Activated naive CD8-positive, alpha-beta T cell treated with anti-CD3 and anti-CD28 coated beads, Interleukin-2, amount 50 U/mL, for 24 hours (primary cell): ENCODE results near the gene ZNF512.
"Not testable (repeated sequence)": the region's sequence is repeated elsewhere in the genome, so short reads cannot be mapped to it uniquely, and the experiment has no call there.

Experiments used
- ATAC-seq: fragments of 150-1000 bp; cut with Tn5 transposase; one replicate; pipeline ENCODE4 v1.10.0; 2021
- DNase-seq: peaks from one replicate; pipeline ENCODE4 v3.0.0; 2021
- H3K27ac Mint-ChIP-seq: one replicate; pipeline ENCODE4 v1.8.0; 2021; ENCODE audit warnings: mild to moderate bottlenecking, mixed read lengths
- H3K27me3 Mint-ChIP-seq: one replicate; pipeline ENCODE4 v1.8.0; 2021; ENCODE audit warnings: mixed read lengths
- H3K36me3 Mint-ChIP-seq: one replicate; pipeline ENCODE4 v1.8.0; 2021; ENCODE audit warnings: low read depth, mixed read lengths
- H3K4me1 Mint-ChIP-seq: one replicate; pipeline ENCODE4 v1.8.0; 2021; ENCODE audit warnings: mixed read lengths
- H3K4me3 Mint-ChIP-seq: one replicate; pipeline ENCODE4 v1.8.0; 2021; ENCODE audit warnings: mild to moderate bottlenecking, moderate library complexity, mixed read lengths
- H3K9me3 Mint-ChIP-seq: one replicate; pipeline ENCODE4 v1.8.0; 2021; ENCODE audit warnings: mixed read lengths

The ZNF512 gene

DNA sequence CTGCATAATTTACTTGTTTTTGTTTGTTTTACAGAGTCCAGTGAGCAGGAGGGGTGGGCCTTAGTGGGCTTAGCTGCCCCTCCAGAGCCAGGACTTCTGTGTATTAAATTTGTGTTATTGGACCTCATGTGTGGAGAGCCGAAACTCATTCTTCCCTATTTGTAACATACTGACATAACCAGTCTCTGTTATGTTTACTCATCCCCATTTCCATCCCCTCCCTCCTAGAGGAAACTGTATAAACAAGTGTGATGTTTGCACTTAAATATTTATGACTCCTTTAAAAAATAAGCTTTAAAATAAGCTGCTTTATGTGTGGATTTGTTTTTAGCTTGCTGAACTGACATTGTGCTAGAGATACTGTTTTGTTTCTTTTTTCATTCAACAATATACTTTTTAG is 13.8 kb downstream of the ZNF512 start:
- DNase-seq (no peak), ATAC-seq (no peak)
- no peak overlapping the region for H3K4me3 Mint-ChIP-seq
- H3K27me3 Mint-ChIP-seq, result no peaks in the 10 kb centered on the region
- peak overlapping the region; percentile 16 for H3K27ac Mint-ChIP-seq
- H3K4me1 Mint-ChIP-seq, result peaks cover 45% of the 10 kb centered on the region
- peaks cover 11% of the 10 kb centered on the region for H3K9me3 Mint-ChIP-seq
- H3K36me3 Mint-ChIP-seq, result peaks cover 53% of the 10 kb centered on the region

DNA sequence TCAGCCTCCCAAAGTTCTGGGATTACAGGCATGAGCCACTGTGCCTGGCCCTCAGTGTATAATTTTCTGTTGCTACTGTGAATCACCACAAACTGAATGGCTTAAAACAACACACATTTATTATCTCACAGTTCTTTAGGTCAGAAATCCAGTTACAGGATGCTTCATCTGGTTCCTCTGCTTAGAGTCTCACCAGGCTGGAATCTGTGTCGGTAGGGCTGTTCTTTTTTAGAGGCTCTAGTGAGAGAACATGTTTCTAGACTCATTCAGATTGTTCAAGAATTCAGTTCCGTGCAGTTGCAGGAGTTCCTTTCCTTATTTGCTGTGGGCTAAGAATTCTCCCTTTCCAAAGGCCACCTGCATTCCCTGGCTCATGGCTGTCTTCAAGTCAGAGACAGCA is 23.8 kb downstream of the ZNF512 start:
- H3K4me3 Mint-ChIP-seq, result no peak overlapping the region
- H3K27ac Mint-ChIP-seq, result no peak overlapping the region
- DNase-seq, result no peak
- H3K4me1 Mint-ChIP-seq, result peaks cover 3% of the 10 kb centered on the region
- ATAC-seq, result no peak
- peaks cover 47% of the 10 kb centered on the region for H3K36me3 Mint-ChIP-seq
- no peaks in the 10 kb centered on the region for H3K27me3 Mint-ChIP-seq
- H3K9me3 Mint-ChIP-seq, result no peaks in the 10 kb centered on the region

DNA sequence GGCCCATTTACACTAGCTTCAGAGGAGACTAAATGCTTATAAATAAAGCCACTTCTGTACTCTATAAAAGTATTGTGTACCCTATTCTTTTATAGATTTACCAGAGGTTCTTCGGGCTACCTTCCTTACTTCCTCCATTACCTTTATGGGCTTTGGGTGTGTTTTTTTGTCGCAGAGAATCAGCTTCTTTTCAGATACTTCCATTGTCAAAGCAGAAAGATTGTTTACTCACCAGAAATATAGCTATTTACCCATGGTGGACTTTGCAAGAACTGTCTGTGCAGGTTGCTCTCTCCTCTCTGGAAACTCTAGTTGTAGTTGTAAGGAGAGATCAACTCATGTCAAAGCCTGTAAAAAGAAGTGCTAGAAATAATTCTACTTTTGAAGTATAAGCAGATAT is 31.1 kb downstream of the ZNF512 start:
- no peak overlapping the region for H3K4me3 Mint-ChIP-seq
- H3K36me3 Mint-ChIP-seq, result peaks cover 38% of the 10 kb centered on the region
- H3K4me1 Mint-ChIP-seq, result no peaks in the 10 kb centered on the region
- no peaks in the 10 kb centered on the region for H3K27me3 Mint-ChIP-seq
- H3K27ac Mint-ChIP-seq, result no peak overlapping the region
- DNase-seq (no peak), ATAC-seq (no peak)
- H3K9me3 Mint-ChIP-seq, result no peaks in the 10 kb centered on the region

DNA sequence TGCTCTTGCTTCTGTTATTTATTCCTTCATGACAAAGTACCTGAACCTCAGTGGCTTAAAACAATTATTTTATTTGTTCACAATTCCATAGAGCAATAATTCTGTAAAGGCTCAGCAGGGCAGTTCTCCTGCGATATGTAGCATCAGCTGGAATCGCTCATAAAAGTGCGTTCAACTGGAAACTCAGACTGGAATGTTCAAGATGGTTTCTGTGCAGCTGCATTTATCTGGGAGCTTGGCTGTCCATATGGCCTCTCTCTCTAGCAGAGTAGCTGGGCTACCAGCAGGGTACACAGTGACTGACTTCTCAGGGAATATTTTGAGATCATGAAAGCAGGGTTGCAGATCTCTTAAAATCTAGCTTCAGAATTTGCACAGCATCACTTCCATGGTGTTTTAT is 32.5 kb downstream of the ZNF512 start:
- H3K4me3 Mint-ChIP-seq, result no peak overlapping the region
- no peak overlapping the region for H3K27ac Mint-ChIP-seq
- peaks cover 41% of the 10 kb centered on the region for H3K36me3 Mint-ChIP-seq
- no peaks in the 10 kb centered on the region for H3K4me1 Mint-ChIP-seq
- H3K27me3 Mint-ChIP-seq, result no peaks in the 10 kb centered on the region
- DNase-seq (no peak), ATAC-seq (no peak)
- H3K9me3 Mint-ChIP-seq, result no peaks in the 10 kb centered on the region

DNA sequence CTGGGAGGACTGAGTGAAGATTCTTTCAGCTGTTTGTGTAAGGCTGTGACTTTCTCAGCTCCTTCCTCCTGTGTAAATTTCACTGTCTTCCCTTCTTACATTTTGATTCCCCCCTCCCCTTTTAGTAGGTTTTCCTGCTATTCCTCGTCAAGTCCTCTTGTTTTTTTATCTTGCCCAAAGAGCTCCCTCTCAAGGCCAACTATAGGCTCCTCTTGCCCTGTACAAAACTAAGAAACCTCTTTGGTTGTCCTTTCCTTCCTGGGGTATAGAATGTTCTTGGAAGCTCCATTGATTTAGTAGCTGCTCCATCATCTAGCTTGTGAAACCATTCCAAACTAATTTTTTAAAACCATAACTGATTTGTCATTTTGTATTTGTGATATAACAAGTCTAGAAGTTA is 38.7 kb downstream of the ZNF512 start:
- DNase-seq, result no peak
- Mint-ChIP-seq H3K27me3 (no peaks in the 10 kb centered on the region), H3K4me3 (no peak overlapping the region), H3K9me3 (no peaks in the 10 kb centered on the region), H3K27ac (no peak overlapping the region), H3K36me3 (peaks cover 50% of the 10 kb centered on the region), H3K4me1 (no peaks in the 10 kb centered on the region)
- ATAC-seq, result no peak

DNA sequence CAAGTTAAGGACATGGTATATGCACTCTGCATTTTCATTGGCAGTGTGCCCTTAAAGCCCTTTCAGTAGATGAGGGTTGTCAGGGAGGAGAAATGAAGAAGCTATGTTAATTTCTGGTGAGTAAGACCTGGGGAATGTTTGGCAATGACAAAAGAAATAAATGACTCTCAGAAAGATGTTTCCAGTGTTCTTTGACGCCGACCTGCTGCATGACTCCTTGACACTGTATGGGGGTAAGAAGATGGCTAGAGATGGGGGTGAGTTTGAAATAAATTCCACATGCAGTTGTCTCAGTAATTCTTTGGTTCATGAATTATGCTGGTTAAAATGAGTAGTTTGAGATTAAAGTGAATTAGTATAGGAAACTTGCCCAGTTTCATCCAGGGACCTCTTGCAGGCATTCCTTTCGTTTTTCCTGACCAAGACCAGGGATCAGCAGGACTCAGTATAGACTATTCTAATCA is 40.1 kb downstream of the ZNF512 start:
- Mint-ChIP-seq H3K27ac (no peak overlapping the region), H3K4me3 (no peak overlapping the region), H3K4me1 (no peaks in the 10 kb centered on the region), H3K36me3 (peaks cover 43% of the 10 kb centered on the region), H3K27me3 (no peaks in the 10 kb centered on the region), H3K9me3 (no peaks in the 10 kb centered on the region)
- no peak for DNase-seq
- ATAC-seq, result no peak

DNA sequence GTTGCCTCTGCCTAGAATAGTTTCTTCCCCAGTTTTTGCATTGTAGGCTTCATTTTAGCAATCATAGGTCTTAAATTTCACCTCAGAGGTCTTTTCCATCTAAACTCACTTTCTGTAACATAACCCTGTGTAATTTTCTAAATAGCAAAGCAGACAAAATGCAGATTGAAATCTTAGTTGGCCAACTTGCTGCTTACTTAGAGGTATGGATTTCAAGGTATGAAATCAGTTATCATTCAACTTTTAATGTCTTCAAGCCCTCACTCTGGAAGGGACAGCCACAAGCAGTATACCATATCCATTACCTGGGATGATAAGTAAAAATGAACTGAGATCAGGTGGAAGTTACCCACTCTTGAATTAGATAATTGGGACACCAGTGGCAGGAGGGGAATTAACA is 42.1 kb downstream of the ZNF512 start:
- H3K4me1 Mint-ChIP-seq, result no peaks in the 10 kb centered on the region
- H3K27me3 Mint-ChIP-seq, result no peaks in the 10 kb centered on the region
- no peaks in the 10 kb centered on the region for H3K9me3 Mint-ChIP-seq
- no peak overlapping the region for H3K27ac Mint-ChIP-seq
- H3K36me3 Mint-ChIP-seq, result peaks cover 36% of the 10 kb centered on the region
- ATAC-seq (no peak), DNase-seq (no peak)
- H3K4me3 Mint-ChIP-seq, result no peak overlapping the region

DNA sequence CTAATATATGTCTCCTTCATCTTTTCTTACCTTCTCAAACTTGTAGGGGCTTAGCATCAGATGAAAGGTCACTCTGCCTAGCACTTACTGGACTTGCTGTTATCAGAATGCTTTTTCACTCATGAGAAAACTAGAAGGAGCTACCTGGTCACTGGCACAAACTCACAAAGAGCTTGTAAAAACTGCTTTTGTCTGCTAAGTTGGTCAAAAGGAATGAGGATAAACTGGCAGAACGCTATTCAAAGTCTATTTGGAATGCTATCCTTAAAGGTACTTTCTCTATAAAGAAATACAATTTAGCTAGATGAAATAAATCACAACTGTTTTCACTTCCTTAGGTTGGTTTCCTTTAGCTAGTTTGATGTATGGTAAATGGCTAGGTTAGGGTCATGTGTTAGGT is 43.5 kb downstream of the ZNF512 start:
- H3K27me3 Mint-ChIP-seq, ATAC-seq, DNase-seq, H3K9me3 Mint-ChIP-seq, H3K4me3 Mint-ChIP-seq, H3K27ac Mint-ChIP-seq, H3K4me1 Mint-ChIP-seq: not testable (repeated sequence)
- H3K36me3 Mint-ChIP-seq, result peaks cover 34% of the 10 kb centered on the region

DNA sequence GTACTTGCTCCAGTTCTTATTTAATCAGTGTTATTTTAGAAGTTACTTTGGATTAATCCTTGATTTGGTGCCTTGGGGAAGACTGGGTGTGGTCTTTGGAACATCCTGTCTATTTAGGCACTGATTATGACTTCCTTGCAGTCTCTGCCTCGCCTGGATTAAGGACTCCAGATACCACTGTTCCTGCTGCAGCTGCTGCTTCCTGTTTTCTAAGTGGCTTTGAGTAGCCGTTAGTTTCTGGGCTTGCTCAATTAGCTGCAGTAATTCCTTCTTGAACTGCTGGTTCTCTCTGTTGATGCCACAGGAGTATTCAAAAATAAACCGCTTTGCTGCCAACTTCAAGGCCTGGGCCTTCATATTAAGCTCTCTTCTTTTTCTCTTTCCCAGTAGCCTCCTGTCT is 44.1 kb downstream of the ZNF512 start:
- not testable (repeated sequence) for H3K27me3 Mint-ChIP-seq, H3K4me1 Mint-ChIP-seq, H3K4me3 Mint-ChIP-seq, ATAC-seq, H3K9me3 Mint-ChIP-seq, DNase-seq, H3K27ac Mint-ChIP-seq
- H3K36me3 Mint-ChIP-seq, result peaks cover 35% of the 10 kb centered on the region

DNA sequence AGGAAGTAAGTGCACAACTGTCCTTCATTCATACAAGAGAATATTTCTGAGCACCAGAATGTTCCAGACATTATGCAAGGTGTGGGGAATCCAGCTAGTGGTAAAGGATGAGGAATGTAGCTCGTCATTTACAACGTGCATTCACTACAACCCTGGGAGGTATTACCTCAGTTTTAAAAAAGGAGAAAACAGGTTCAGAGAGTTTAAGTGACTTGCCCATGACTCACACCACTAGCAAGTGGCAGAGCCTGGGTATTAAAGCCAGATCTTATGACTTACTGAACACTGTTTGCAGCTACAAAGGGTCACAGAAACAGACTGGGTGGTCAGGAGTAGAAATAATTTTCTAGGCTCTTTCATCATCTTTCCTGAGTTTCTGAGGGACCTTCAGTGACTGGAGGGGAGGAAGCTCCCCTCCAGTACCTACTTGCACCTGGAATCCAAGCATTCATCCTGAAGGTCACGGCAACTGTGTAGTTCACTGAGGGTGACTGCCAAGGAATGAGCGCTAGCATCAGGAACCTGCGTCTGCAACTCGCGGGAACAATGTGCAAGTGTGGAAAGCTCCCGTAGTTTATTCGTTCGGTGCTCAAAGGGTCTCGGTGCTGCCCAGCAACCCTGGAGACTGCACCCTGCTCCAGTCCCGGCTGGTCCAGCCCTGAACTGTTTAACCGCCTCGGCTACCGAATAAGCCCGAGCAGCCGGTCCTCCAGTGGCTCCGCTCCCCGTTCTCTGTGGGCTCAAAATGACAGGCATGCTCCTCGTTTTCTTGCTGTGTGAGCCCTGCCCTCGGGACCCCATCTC is 45.3 kb downstream of the ZNF512 start:
- Mint-ChIP-seq H3K27ac (no peak overlapping the region), H3K36me3 (peaks cover 33% of the 10 kb centered on the region), H3K4me1 (peaks cover 2% of the 10 kb centered on the region), H3K4me3 (no peak overlapping the region), H3K9me3 (no peaks in the 10 kb centered on the region), H3K27me3 (no peaks in the 10 kb centered on the region)
- DNase-seq, result no peak
- peak; percentile 53 for ATAC-seq

DNA sequence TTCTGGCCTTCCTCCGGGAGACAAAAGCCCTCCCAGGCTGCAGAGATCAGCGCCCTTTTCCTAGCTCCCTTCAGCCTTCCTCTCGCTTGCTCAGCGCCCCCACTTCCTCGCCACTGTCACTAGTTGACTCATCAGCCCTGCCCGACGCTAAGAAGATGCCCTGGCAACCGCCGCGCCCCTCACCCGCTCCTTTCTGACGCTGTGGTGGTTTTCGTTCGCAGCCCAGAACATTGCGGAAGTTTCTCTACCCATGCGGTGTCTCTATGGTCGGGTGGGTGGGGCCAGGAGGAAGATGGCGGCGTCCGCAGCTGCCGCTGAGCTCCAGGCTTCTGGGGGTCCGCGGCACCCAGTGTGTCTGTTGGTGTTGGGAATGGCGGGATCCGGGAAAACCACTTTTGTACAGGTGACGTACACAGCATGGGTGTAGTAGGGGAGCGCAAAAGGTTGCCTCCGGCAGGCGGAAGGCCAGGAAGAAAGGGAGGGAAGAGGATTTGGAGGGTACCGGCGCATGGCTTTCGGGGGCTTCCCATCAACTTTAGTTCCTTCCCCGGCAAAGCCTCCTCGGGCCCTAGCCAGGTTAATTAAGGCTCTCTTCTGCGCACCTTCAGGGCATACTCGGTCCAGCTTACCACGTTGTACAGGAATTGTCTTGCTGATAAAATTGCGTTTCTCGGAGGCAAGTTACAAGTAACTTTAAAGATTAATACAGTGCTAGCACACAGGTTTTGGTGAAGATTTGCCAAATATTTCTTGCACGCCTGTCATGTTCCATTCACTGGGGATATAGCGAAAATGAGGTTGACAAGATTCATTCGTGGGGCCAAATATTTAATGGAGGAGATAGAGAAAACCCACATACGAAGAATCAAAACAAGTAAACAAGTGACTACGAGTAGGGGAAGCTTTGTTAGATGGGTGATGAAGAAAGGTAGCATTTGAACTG is 46.2 kb downstream of the ZNF512 start, which contains the start of the genes CCDC121 and GPN1:
CCDC121 (minus strand) TSS at position 246 of the 943 bp plus-strand sequence. CDS start 1,213 bp downstream, outside the sequence.
GPN1 (plus strand) TSS at position 284 of the 943 bp plus-strand sequence; CDS start at position 293, 9 bp downstream.
- peaks cover 2% of the 10 kb centered on the region for H3K4me1 Mint-ChIP-seq
- peaks cover 35% of the 10 kb centered on the region for H3K36me3 Mint-ChIP-seq
- no peak within 1 kb of the TSS for H3K27ac Mint-ChIP-seq
- H3K9me3 Mint-ChIP-seq, result no peaks in the 10 kb centered on the region
- DNase-seq (peak; percentile 96), ATAC-seq (peak; percentile 99)
- H3K27me3 Mint-ChIP-seq, result no peaks in the 10 kb centered on the region
- no peak within 1 kb of the TSS for H3K4me3 Mint-ChIP-seq

DNA sequence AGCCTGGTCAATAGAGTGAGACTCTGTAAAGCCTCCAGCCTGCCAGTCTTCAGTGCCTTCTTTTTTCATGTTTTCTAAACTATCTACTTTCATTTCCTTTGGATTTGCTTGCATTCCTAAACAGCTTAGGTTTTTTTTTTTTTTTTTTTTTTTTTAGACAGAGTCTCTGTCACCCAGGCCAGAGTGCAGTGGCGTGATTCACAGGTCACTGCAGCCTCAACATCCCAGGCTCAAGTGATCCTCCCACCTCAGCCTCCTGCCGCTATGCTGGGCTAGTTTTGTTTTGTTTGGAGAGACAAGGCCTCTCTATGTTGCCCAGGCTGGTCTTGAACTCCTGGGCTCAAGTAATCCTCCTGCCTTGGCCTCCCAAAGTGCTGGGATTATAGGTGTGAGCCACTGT is 47.4 kb downstream of the ZNF512 start:
- H3K27ac Mint-ChIP-seq, DNase-seq, H3K4me3 Mint-ChIP-seq, H3K27me3 Mint-ChIP-seq, H3K4me1 Mint-ChIP-seq, H3K9me3 Mint-ChIP-seq, ATAC-seq: not testable (repeated sequence)
- peaks cover 39% of the 10 kb centered on the region for H3K36me3 Mint-ChIP-seq

DNA sequence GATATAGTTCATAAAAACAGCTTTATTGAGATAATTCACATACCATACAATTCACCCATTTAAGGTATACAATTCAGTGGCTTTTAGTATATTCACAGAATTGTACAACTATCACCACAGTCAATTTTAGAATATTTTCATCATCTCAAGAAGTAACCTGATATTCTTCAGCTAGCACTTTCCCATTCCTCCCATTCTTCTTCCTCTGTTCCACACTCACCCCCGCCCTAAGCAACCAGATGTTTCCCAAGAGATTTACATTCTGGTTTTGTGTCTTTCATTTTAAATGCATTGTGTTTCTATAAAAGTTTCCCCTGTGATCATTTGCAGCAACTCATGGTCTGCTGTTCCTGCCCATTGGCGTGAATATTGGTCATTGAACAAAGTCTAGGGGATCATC is 51.4 kb downstream of the ZNF512 start:
- Mint-ChIP-seq H3K36me3 (peaks cover 57% of the 10 kb centered on the region), H3K4me3 (no peak overlapping the region), H3K27me3 (no peaks in the 10 kb centered on the region), H3K4me1 (peaks cover 32% of the 10 kb centered on the region), H3K27ac (no peak overlapping the region), H3K9me3 (no peaks in the 10 kb centered on the region)
- ATAC-seq (no peak), DNase-seq (no peak)

DNA sequence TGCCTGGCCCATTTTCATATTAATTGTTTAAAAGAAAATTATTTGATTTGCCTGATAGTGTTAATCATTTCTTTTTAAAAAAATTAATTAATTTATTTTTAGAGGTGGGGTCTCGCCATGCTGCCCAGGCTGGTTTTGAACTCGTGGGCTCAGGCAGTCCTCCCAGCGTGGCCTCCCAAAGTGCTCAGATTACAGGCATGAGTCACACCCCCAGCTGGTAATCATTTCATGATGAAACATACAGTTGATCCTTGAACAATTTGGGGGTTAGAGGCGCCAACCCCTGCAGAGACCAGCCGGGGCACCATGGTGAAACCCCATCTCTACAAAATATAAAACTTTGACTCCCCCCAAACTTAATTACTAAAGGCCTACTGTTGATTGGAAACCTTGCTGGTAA is 53.9 kb downstream of the ZNF512 start:
- Mint-ChIP-seq H3K4me1 (peaks cover 42% of the 10 kb centered on the region), H3K4me3 (no peak overlapping the region), H3K27me3 (no peaks in the 10 kb centered on the region), H3K36me3 (peaks cover 66% of the 10 kb centered on the region), H3K9me3 (no peaks in the 10 kb centered on the region), H3K27ac (no peak overlapping the region)
- ATAC-seq (no peak), DNase-seq (no peak)
